ENCODE results near the gene ACAN. TPM values are rescaled to one million over a fixed set of nuclear protein-coding genes. Genes with fewer than 3 reads are reported as not detected.

ACAN gene
- polyA plus RNA-seq, 1 donor = 4.5 TPM

DNA sequence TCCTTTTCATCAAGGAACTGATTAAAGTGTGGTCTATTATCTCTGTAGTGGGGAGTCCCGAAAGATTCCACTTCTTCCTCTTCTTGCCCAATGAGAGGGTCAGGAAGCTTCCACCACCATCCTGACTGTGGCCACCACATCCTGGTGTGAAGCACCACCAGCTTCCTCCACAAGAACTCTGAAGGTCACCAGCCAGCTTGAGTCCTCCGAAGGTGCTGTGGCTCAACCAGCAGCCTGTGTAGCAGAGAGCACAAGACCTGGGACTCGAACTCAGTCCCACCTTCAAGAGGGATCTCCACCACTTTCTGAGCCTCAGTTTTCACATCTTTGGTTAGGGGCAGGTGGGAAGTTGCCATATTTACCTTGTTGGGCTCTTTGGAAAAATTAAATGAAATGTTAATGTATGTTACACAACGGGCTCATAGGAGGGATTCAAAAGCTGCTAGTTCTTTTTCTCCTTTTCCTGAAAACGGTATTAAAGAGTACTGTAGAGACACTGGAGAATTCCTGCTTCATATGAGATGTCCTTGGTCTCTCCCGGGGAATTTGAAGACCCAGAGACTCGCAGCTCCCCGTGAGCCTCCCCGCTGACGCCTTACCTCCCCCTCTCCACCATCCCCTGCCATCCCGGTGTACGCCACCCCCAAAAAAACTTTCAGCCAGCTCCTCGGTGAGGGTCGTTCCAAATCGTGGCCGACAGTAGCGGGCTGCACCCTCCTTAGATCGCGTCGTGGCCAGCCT, 816 bp upstream of the ACAN start:
- no peak for DNase-seq

DNA sequence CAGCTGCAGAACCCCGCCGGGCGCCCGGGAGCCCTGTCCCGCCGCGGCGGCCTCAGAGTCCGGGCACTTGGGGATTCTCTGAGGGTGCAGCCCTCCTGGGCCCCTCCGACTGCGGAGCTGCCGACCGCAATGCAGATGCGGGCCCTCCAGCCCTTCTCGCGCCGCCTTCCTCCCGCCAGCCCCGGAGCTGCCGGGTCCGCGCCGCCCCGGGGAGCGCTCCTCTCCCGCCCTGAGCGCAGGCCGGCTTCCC, 320 bp upstream of the ACAN start:
- DNase-seq = no peak

DNA sequence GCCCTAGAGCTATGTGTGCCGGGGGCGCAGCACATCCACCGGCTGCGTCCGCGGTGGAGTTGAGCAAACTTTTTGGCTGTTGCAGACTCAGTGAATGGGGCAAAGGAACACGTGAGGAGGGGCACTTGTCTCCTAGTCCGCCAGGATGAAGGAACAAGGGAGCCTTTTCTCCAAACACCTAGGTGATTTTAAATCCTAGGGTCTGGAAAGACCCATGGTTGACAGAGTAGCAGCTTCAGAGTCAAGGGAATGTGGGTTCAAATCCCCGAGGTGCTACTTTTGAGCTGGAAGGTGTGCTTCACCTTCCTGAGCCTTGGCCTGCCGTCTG, 648 bp downstream of the ACAN start:
- no peak for DNase-seq

DNA sequence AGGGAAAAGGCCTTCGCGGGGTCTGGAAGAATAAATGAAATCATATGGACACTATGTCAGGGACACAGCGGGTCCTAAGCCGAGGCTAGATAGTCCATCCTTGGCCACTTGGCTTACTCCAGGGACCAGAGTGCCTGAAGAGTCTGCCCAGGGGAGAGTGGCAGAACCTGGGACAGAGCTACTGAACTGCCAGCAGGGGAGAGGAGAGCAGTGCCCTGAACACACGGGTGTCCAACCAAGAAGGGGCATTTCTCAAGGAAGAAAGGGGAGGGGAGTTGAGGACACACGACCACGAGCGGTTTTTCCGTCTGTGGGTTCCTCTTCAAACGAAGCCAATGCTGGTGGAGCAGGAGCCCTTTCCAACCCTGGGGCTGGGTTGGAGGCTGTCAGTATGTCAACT, 1.0 kb downstream of the ACAN start:
- no peak for DNase-seq

DNA sequence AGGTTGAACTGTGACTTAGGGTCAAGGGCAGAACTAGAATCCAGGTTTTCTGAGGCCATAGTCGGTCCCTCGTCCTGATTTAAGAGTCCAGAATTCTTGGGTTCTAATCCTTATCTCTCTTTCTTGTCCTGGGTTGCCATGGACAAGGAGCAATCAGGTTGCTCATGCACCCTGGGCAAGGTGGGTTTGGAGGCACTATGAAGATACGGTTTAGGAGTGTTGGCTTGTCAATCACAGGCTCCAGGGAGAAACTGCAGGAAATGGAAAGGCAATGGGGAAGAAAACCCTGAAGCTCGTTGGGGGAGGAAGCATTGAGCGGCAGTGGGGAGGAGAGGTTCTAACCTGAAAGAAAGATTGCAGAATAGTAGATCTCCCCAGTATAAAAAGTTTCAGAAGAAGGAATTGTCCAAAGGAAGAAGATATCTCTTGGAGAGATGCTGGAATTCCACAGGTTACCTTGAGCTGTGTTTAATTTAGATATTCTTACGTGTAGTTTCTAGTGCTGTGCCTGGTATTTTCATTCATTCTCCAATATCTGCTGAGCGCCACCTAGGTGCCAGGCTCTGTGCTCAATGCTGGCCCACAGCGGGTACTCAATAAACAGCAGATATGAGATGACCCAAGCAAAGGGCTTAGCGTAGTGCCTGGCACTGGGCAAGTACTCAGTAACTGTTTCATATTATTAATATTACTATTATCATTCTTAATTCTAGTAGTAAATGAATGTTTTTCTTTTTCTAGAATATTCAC, 2.0 kb downstream of the ACAN start:
- DNase-seq = no peak

DNA sequence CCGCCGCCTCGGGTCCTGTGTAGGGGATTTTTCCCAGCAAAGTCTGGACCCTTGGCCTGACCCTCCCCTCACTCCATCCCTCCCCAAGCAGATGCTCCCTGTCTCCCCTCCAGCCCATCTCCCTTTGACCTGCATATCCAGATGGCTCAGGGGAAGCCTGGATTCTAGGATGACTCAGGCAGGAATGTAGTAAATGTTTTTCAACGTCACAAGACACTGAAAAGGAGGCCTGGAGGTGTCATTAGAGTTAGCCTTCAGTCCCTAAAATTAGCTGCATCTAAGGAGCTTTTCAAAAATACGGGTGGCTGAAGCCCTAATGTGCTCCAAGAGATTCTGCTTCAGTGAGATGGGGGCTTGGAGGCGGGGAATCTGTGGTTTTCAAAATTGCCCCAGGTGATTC, 7.2 kb downstream of the ACAN start:
- DNase-seq = no peak

DNA sequence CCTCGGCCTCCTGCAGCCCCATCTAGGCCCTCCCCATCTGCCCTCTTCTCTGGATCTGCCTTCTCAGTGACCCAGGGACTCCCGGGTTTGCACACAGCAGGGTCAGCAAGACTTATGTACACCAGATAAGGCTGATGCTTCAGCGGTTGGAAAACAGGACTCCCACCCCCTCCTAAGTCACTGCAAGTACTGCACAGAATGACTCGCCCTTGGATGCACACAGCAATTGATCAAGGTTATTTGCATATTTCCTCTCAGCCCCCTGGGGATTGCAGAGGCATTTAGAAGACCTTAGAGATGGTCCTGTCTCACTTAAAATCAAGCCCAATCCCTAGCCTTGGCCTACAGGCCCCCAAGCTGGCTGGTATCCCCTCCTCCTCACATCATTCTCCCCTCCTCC, 8.9 kb downstream of the ACAN start:
- no peak for DNase-seq

DNA sequence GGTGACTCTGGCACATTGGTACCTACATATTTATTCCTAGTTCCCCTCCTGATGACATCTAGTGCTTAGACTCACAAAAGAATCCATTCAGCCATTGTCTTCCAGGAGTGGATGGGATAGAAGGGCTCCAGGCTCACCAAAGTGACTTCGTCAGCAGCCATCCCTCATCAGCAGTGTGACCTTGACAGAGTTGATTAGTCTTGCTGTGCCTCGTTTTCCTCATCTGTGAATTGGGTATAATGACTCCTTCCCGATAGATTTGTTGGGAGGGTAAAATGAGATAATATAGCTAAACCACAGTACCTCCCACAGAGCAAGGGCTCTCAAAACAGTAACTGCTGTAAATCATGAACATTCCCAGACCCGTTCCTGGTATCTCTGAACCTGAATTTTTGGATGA, 10.7 kb downstream of the ACAN start:
- DNase-seq = no peak

DNA sequence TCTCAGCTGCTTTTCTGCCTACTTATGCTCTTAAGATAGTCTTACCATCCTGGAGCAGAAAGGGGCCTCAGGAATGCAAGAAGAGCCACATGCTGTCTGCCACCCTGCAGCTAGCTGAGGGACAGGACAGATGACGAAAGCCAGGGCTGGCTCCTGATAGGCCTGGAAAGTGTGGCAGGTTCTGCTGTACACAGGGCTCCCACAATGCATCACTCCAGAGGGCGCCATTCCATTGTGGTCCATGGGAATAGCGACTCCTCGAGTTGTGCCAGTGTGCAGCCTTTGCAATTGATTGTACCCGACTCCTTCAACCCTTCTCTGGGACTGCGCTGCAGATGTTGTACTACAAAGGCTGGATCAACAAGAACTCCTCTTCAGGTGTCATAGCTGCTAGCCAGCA, 11.2 kb downstream of the ACAN start:
- DNase-seq = no peak

DNA sequence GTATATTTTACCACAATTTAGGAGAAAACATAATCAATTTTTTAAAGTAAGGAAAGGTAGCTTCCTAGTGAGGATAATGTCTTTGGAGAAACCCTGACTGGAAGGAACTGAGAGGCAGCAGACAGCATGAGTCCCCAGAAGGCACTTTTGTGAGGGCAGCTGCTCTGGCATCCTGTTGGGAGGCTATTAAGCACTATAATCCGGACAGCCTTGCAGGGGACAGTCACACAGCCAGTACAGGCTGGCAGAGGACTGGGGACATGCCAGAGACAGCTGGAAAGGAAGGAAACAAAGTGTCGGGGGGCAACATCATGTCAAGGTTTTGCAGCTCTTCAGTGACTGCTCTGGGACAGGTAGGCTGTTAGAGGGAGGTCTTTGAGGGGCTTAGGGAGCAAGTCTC, 15.7 kb downstream of the ACAN start:
- no peak for DNase-seq

DNA sequence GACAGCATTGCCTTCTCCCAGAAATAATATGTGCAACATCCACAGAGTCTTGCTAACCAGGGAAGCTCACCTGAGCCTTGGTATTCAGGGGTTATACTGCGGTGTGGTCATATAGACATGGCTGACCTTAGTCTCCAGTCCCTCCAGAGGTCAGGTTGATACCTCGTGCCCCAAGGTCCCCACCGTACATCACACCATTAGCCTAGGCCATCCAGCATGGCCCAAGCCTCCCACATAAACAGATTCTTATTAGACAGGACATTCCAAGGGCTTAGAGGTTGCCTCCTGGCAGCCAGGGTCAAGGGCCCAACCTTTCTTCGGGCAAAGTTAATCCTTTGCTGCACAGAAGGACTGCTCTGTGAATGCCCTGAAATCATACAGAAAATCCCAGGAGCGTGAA, 18.8 kb downstream of the ACAN start:
- DNase-seq = no peak

DNA sequence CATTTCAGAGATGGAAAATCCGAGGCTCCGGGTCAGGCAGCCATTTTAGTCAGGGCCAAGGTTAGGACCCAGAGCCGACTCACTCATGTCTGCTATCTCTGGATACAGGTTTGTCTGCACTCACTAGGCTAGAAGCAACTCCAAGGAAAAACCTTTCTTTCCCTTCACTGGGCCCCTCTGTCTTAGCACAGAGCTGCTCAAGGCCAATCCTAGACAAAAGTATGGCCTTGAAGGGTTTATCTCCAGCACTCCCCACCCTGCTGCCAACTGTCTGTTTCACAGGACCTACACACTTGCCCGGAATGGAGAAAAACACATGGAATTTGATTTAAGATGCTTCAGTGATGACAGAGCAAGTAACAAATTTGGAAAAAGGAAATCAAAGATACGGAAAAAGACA, 25.6 kb downstream of the ACAN start:
- no peak for DNase-seq

DNA sequence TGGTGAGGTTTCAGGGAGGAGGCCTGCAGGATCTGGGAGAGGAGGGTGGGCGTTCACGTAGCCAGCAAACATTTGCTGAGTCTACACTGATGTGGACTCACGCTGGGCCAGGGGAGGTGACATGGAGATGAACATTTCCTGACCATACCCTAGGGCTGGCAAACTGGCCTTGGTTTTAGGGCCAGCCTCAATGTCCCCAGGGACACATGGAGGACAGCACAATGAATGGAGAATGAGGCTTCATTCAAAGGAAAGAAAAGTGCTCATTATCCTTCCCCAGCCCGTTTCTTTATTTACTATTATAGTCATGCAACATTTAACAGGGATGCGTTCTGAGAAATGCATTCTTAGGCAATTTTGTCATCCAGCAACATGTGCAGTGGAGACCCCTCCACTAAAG, 26.8 kb downstream of the ACAN start:
- no peak for DNase-seq

DNA sequence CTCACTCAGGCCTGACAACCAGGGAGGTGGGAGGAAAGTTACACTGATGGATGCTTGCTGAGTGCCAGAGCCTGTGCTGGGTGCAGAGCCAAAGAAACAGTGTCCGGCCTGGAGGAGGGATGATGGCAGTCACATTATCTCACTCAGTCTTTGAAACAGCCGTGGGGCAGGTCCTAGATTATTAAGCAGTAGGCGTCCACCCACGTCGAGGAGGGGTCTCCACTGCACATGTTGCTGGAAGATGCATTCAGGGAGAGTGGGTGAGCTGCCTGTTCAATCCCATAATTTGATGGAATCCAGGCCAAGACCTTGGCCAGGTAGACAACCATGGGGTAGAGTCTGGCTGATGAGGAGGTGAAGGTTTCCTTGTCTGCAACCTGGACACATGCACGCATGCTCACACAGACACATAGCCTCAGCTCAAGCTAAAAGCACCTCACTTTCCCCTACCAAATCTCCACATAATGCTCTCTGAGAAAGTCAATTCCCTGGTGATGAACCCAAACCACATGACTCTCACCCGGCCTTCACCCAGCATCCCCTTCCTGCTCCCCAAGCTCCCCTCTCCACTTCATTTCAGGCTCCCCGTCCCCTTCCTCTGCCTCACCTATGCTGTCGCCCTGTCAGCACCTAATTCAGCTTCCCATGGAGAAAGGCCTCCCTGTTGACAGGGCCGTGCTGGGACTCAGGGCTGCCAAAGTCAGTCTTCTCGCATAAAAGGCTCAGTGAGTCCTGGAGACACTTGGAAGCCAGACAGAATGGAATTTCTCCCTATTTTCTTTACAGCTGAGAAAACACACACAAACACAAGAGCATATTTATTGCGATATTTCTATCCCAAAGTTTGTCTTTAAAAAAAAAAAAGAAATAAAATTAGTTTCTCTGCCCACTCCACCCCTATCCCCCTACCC, 29.8 kb downstream of the ACAN start:
- DNase-seq = no peak

DNA sequence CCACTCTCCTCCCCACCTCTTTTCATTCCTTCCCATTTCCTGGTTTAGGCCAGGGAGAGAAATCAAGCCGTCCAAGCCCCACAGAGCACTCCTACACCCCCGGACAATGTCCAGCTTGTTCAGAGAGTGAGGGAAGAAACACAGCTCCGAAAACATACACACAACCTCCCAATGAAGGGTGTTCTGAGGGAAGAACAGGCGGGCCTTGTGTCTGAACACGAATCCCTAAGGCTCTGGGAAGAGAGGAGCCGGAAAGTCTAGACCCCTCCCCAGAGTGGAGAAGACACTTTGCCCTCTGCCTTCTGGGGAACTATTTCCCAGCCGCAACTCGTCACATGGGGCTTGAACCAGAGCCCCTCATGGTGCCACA, 30.5 kb downstream of the ACAN start:
- no peak for DNase-seq

DNA sequence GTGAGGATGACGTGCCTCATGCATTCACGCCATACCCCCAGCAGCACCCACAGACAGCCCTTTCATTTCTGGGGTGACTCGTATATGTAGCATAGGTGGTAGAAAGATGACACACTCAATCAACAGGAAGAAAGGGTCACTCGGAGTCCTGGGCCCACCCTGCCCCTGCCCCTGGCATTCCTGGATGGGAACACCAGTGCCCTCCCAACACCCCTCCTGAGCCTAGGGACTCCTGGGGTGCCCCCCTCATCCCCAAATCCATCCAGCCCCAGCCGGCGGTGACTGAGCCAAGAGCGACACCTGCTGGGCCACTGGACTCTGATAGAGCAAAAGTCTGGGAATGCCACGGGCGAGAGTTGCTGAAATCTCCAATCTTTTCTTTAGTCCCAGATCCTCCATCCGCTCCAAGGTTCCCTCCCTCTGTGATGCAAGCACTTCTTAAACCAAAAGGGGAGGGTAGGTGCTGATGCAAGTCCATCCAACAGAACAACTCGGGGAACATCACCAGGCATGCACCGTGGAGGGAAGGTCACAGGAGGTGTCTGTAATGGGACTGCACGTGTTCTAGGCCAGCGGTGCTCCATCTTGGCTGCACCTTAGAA, 31.1 kb downstream of the ACAN start:
- peak; percentile 50 for DNase-seq

DNA sequence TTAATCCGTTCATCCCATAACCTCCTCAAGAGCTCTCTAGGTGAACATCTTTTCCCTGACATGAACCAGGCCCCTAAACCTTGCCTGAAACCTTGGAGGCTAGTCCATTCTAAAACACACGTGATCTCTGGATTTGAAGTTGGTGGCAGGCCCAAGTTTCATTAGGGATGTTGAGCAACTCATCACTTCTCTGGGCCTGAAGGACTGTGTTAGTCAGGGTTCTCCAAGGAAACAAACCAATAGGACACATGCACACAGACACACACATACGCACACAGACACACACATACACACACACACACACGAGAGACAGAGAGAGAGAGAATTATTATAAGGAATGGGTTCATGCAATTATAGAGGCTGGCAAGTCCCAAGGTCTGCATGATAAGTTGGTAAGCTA, 31.9 kb downstream of the ACAN start:
- no peak for DNase-seq

DNA sequence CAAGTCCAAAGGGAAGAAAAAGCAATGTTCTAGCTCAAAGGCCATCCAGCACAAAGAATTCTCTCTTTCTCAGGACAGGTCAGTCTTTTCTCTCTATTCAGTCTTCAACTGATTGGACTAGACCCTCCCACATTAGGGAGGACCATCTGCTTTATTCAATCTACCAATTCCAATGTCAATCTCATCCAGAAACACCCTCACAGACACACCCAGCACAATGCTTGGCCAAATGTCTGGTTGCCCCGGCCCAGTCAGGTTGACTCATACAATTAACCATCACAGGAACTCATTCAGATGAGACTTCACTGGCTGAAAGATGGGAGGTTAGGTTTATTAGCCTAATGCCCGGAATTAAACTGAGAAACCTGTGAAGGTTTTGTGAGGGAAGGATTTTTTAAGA, 32.4 kb downstream of the ACAN start:
- no peak for DNase-seq

DNA sequence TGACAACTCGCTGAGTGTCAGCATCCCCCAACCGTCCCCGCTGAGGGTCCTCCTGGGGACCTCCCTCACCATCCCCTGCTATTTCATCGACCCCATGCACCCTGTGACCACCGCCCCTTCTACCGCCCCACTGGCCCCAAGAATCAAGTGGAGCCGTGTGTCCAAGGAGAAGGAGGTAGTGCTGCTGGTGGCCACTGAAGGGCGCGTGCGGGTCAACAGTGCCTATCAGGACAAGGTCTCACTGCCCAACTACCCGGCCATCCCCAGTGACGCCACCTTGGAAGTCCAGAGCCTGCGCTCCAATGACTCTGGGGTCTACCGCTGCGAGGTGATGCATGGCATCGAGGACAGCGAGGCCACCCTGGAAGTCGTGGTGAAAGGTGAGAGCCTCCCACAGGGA, 35.4 kb downstream of the ACAN start:
- no peak for DNase-seq

DNA sequence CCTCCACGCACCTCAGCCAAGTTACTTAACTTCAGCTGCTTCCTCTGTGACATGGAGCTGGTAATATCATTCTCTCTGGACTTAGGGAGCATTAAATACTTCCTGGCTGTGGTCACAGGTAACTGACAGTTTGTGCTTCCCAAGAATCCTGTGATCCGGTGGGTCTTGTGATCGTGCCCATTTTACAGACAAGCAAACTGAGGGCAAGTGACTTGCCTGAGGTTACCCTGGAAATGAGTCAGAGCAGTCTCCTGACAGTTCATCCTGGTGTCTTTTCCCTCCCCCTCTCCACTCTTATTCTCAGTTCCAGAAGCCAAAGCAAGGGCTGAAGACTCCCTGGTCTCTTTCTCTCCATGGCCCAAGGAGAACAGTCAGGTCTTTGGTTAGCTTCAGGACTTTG, 35.9 kb downstream of the ACAN start:
- DNase-seq = no peak

DNA sequence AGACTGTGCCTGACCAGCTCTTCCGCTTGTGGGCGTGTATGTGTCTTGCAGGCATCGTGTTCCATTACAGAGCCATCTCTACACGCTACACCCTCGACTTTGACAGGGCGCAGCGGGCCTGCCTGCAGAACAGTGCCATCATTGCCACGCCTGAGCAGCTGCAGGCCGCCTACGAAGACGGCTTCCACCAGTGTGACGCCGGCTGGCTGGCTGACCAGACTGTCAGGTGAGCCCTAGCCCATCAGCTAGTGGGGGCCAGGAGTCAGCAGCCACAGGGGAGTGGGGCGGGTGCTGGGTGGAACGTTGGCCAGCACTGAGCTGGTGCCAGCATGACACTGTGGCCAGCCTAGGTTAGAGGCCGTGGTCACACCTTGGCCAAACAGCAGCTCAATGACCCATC, 36.7 kb downstream of the ACAN start:
- DNase-seq = no peak

DNA sequence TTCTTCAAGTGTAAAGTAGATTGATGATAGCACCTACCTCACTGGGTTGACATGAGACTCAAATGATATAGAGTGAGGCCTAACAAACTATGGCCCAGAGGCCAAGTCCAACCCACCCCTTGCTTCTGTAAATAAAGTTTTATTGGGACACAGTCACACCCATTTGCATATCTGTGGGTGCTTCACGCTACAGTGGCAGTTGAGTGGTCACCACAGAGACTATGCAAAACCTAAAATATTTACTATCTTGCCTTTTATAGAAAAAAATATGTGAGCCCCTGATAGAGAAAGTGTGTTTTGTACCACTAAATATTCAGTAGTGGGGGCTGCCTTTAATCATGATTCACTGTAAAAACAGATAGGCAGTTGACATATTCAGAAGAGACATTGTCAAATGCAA, 38.0 kb downstream of the ACAN start:
- DNase-seq = no peak

DNA sequence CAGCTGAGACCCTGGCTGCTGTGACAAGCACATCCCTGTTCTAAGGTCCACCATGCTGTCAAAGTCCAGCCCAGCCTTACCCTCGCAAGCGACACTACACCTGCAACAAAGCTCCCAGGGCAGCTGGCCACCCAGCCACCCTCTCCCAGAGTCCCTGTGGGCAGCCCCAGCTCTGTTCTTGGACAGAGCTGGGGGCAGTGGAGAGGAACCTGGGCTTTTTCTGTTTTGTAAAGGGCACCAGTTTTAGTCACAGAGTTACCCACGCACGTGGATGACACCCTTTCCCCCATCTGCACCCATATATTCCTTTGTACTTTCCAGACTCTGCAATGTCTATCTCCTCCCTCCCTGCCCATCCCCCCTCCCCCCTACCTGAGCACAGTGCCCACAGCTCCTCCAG, 38.9 kb downstream of the ACAN start:
- DNase-seq = no peak

DNA sequence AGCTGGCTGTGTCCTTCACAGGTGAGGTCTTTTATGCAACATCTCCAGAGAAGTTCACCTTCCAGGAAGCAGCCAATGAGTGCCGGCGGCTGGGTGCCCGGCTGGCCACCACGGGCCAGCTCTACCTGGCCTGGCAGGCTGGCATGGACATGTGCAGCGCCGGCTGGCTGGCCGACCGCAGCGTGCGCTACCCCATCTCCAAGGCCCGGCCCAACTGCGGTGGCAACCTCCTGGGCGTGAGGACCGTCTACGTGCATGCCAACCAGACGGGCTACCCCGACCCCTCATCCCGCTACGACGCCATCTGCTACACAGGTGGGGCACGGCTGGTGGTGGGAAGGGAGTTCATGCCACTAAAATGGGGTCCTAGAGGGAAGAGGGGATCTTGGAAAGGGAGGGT, 40.1 kb downstream of the ACAN start:
- DNase-seq = no peak
